SU-DHL-6 (cell line): ENCODE data around the gene KRTAP9-8.
"Not testable (repeated sequence)": the region's sequence is repeated elsewhere in the genome, so short reads cannot be mapped to it uniquely, and the experiment has no call there.

Source experiments
- H2AFZ ChIP-seq: fragments of 200-600 bp; sonication (generic); 2 replicates; pipeline ENCODE4 v1.6.1; 2014; ENCODE audit warnings: low read depth, mild to moderate bottlenecking, moderate library complexity, mixed read lengths, antibody characterized with exemption, low read length; ENCODE audit not compliant: severe bottlenecking
- H3F3A ChIP-seq: fragments of 200-600 bp; shearing (Covaris generic); 2 replicates; pipeline ENCODE4 v1.6.0; 2016; ENCODE audit warnings: antibody characterized with exemption, mild to moderate bottlenecking; ENCODE audit not compliant: insufficient read depth
- H3K27ac ChIP-seq: fragments of 200-600 bp; sonication (generic); 2 replicates; pipeline ENCODE4 v1.5.1; 2016; ENCODE audit warnings: low read depth, mild to moderate bottlenecking, low read length, moderate library complexity, mixed read lengths
- H3K27me3 ChIP-seq: fragments of 200-600 bp; sonication (generic), shearing (Covaris generic); 2 replicates; pipeline ENCODE4 v1.6.0; 2014; ENCODE audit warnings: mild to moderate bottlenecking, low read length
- H3K36me3 ChIP-seq: fragments of 200-600 bp; sonication (generic); 2 replicates; pipeline ENCODE4 v1.6.1; 2014; ENCODE audit warnings: mild to moderate bottlenecking, low read length, mixed read lengths
- H3K4me2 ChIP-seq: fragments of 300-600, 200-600 bp; shearing (Covaris generic), sonication (generic); 2 replicates; pipeline ENCODE4 v1.6.0; 2014; ENCODE audit warnings: low read length, low read depth, mild to moderate bottlenecking; ENCODE audit not compliant: poor library complexity, severe bottlenecking
- H3K4me3 ChIP-seq: fragments of 200-600 bp; sonication (generic); 2 replicates; pipeline ENCODE4 v1.5.1; 2014; ENCODE audit warnings: antibody characterized with exemption, low read length, mild to moderate bottlenecking, mixed read lengths; ENCODE audit not compliant: insufficient read depth, poor library complexity, severe bottlenecking
- H3K79me2 ChIP-seq: fragments of 200-600 bp; sonication (generic); 2 replicates; pipeline ENCODE4 v1.6.1; 2014; ENCODE audit warnings: mild to moderate bottlenecking, low read length, moderate library complexity; ENCODE audit not compliant: insufficient read depth
- H3K9ac ChIP-seq: fragments of 200-600 bp; sonication (generic); 2 replicates; pipeline ENCODE4 v1.7.0; 2014; ENCODE audit warnings: mild to moderate bottlenecking, low read length
- H3K9me2 ChIP-seq: fragments of 200-600 bp; sonication (generic); replicated peaks from 2 replicates; pipeline ENCODE4 v1.6.1; 2014; ENCODE audit warnings: low read length; ENCODE audit not compliant: insufficient read depth
- H3K9me3 ChIP-seq: fragments of 200-600 bp; sonication (generic); 2 replicates; pipeline ENCODE4 v1.6.1; 2014; ENCODE audit warnings: low read length, mixed read lengths; ENCODE audit not compliant: insufficient read depth
- H4K20me1 ChIP-seq: fragments of 200-600 bp; sonication (generic); 2 replicates; pipeline ENCODE4 v1.6.1; 2014; ENCODE audit warnings: low read depth, mild to moderate bottlenecking, antibody characterized with exemption, low read length, moderate library complexity, mixed read lengths
- CTCF ChIP-seq: fragments of 200-600 bp; sonication (generic); IDR thresholded peaks from one replicate; pipeline ENCODE4 v1.5.1; 2017; ENCODE audit warnings: antibody characterized with exemption, mild to moderate bottlenecking, low read length, moderate library complexity; ENCODE audit not compliant: insufficient read depth, poor library complexity, severe bottlenecking
- EZH2phosphoT487 ChIP-seq: fragments of 200-600 bp; sonication (generic), shearing (Covaris generic); conservative IDR thresholded peaks from 2 replicates; pipeline ENCODE4 v1.6.1; 2018; ENCODE audit warnings: mild to moderate bottlenecking, antibody characterized with exemption, low read length, moderate library complexity, mixed read lengths

The KRTAP9-8 gene

GRCh38 chr17:41251261-41251660 is 13.5 kb downstream of the KRTAP9-8 start:
- no peaks in the 10 kb centered on the region for H3K27me3 ChIP-seq
- no peak overlapping the region for H3K9ac ChIP-seq
- H3F3A ChIP-seq, result no peaks in the 10 kb centered on the region
- no peaks in the 10 kb centered on the region for H3K36me3 ChIP-seq
- H3K27ac ChIP-seq, result no peak overlapping the region
- no peak overlapping the region for H3K4me3 ChIP-seq
- H3K4me2 ChIP-seq, result no peak overlapping the region
- TF ChIP-seq CTCF, result no peak
- TF ChIP-seq EZH2phosphoT487, result no peak
- no peaks in the 10 kb centered on the region for H4K20me1 ChIP-seq
- no peaks in the 10 kb centered on the region for H3K9me3 ChIP-seq
- H2AFZ ChIP-seq, result no peak overlapping the region
- no peaks in the 10 kb centered on the region for H3K9me2 ChIP-seq
- no peaks in the 10 kb centered on the region for H3K79me2 ChIP-seq

DNA sequence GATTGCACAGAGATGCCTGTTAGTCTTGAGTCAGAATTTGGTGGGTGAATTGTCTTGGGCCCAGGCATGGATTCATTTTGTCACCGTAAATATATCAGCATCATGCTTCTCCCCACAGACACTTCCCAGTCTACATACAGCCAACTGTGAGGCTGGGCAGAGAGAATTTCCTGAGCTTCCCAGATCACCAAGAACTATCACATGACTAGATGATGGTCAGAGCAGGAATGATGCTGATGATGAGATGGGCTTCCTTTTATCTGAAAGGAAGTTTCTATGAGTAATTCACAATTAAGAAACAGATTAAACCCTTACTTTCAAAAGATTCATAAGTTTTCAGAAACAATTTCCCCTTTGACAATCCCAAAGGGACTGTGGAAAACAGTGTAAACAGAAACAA is 17.1 kb downstream of the KRTAP9-8 start:
- Histone ChIP-seq H2AFZ (no peak overlapping the region), H3F3A (no peaks in the 10 kb centered on the region), H3K27ac (no peak overlapping the region), H3K4me3 (no peak overlapping the region), H3K9me2 (no peaks in the 10 kb centered on the region), H3K79me2 (no peaks in the 10 kb centered on the region), H4K20me1 (no peaks in the 10 kb centered on the region), H3K9me3 (no peaks in the 10 kb centered on the region), H3K27me3 (no peaks in the 10 kb centered on the region), H3K9ac (no peak overlapping the region), H3K4me2 (no peak overlapping the region), H3K36me3 (no peaks in the 10 kb centered on the region)
- TF ChIP-seq EZH2phosphoT487, result no peak
- no peak for TF ChIP-seq CTCF

DNA sequence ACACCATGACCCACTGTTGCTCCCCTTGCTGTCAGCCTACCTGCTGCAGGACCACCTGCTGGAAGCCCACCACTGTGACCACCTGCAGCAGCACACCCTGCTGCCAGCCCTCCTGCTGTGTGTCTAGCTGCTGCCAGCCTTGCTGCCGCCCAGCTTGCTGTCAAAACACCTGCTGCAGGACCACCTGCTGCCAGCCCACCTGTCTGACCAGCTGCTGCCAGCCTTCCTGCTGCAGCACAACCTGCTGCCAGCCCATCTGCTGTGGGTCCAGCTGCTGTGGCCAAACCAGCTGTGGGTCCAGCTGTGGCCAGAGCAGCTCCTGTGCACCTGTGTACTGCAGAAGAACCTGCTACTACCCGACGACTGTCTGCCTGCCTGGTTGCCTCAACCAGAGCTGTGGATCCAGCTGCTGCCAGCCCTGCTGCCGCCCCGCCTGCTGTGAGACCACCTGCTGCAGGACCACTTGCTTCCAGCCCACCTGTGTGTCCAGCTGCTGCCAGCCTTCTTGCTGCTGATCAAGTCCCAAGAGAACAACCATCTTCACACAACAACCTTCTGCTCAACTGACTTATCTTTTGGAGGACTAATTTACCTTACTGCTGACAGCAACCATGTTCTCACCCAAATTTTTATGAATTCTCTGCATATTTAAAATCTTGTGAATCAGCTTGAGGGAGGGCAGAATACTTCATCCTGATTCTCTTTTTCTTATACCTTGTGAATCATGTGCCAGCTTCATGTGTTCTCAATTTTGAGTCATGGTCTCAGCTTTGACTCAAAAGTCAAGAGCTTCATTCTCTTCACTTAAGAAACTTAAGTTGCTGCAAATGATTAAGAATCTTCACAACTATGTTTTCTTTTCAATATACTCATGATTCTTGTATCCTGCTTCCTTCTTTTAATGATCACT is 17.8 kb downstream of the KRTAP9-8 start, which contains the start of gene KRTAP9-9:
TSS of gene KRTAP9-9 (plus strand) at position 4 of the 910 bp plus-strand sequence.
- not testable (repeated sequence) for H3K9ac ChIP-seq, H3K79me2 ChIP-seq, H3F3A ChIP-seq, H3K4me3 ChIP-seq, H3K27me3 ChIP-seq, H3K36me3 ChIP-seq, H2AFZ ChIP-seq, H3K4me2 ChIP-seq, H3K9me3 ChIP-seq, H3K9me2 ChIP-seq, H4K20me1 ChIP-seq, H3K27ac ChIP-seq

DNA sequence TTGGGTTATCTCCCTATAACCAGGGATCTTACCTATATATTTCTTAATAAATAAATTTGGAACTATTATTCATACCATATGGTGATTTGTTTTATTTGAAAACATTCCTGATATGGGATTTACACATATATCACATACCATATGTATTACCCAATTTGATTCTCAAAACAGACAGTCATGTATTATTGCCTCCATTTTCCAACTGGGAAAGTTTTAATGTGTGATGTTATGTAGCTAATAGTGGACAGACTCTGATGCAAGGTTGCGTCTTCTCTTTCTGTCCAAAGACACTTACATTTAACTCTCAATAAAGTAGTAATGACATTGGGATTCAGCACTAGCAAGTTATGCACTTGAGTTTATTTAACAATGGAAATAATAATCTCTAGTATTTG is 18.5 kb downstream of the KRTAP9-8 start:
- no peak overlapping the region for H3K27ac ChIP-seq
- no peak overlapping the region for H3K9ac ChIP-seq
- H3K4me3 ChIP-seq, result no peak overlapping the region
- no peak overlapping the region for H2AFZ ChIP-seq
- no peaks in the 10 kb centered on the region for H3K9me2 ChIP-seq
- H3K4me2 ChIP-seq, result no peak overlapping the region
- TF ChIP-seq CTCF (no peak), EZH2phosphoT487 (no peak)
- H3K9me3 ChIP-seq, result no peaks in the 10 kb centered on the region
- no peaks in the 10 kb centered on the region for H3F3A ChIP-seq
- no peaks in the 10 kb centered on the region for H3K79me2 ChIP-seq
- H3K36me3 ChIP-seq, result no peaks in the 10 kb centered on the region
- no peaks in the 10 kb centered on the region for H4K20me1 ChIP-seq
- H3K27me3 ChIP-seq, result no peaks in the 10 kb centered on the region
